Epidermal melanocyte (primary cell): ENCODE data around the gene RECQL5.

Source experiments
- DNase-seq: peaks from one replicate; pipeline ENCODE4 v3.0.0; 2011; ENCODE audit warnings: low spot score; ENCODE audit not compliant: insufficient read length

RECQL5 gene

GRCh38 chr17:75634754-75635609 lies 32.0 kb downstream of the RECQL5 start:
- DNase-seq: no peak

GRCh38 chr17:75634376-75634740 lies 32.6 kb downstream of the RECQL5 start:
- no peak for DNase-seq

- DNase-seq: peak; percentile 93
Observed at GRCh38 chr17:75633486-75634375, 33.2 kb downstream of the RECQL5 start.

- DNase-seq: peak; percentile 99
Observed at GRCh38 chr17:75632863-75633485, 34.0 kb downstream of the RECQL5 start, which contains the start of gene SMIM5. Gene SMIM5, plus strand, starts transcription at chr17:75633434. Its CDS starts 6,768 bp downstream, at chr17:75640202.

- no peak for DNase-seq
Observed at GRCh38 chr17:75632428-75632827, 34.5 kb downstream of the RECQL5 start.

GRCh38 chr17:75631353-75631752 lies 35.6 kb downstream of the RECQL5 start:
- DNase-seq: no peak

GRCh38 chr17:75630071-75630917 lies 36.7 kb downstream of the RECQL5 start:
- DNase-seq: no peak

GRCh38 chr17:75629157-75629556 lies 37.8 kb downstream of the RECQL5 start:
- no peak for DNase-seq

GRCh38 chr17:75628425-75628824 lies 38.5 kb downstream of the RECQL5 start:
- DNase-seq: no peak

GRCh38 chr17:75627094-75627493 lies 39.9 kb downstream of the RECQL5 start:
- DNase-seq: no peak

GRCh38 chr17:75626496-75627038 lies 40.4 kb downstream of the RECQL5 start:
- DNase-seq: no peak

- no peak for DNase-seq
Observed at GRCh38 chr17:75625813-75626486, 41.0 kb downstream of the RECQL5 start.

GRCh38 chr17:75624714-75625345 lies 42.1 kb downstream of the RECQL5 start:
- DNase-seq: no peak

GRCh38 chr17:75624021-75624420 lies 42.9 kb downstream of the RECQL5 start:
- no peak for DNase-seq

GRCh38 chr17:75623386-75623785 lies 43.6 kb downstream of the RECQL5 start:
- no peak for DNase-seq

- DNase-seq: no peak
Observed at GRCh38 chr17:75622771-75623273, 44.1 kb downstream of the RECQL5 start.

- no peak for DNase-seq
Observed at GRCh38 chr17:75622076-75622475, 44.9 kb downstream of the RECQL5 start.

GRCh38 chr17:75621489-75621888 lies 45.5 kb downstream of the RECQL5 start:
- no peak for DNase-seq
